NCI-H748 (cell line): ENCODE data around the gene IGFL4.

ENCODE experiments used
- DNase-seq: peaks from one replicate; lab custom pipeline; 2025; ENCODE audit not compliant: unreplicated experiment; lab: John Stamatoyannopoulos, UW

IGFL4 gene

GRCh38 chr19:46065486-46066071, 24.8 kb upstream of the IGFL4 start:
- no peak for DNase-seq

GRCh38 chr19:46063201-46063600, 22.4 kb upstream of the IGFL4 start:
- DNase-seq = no peak

- DNase-seq = no peak
Measured at GRCh38 chr19:46060012-46060411, 19.2 kb upstream of the IGFL4 start.

- DNase-seq = no peak
Measured at GRCh38 chr19:46058778-46059177, 18.0 kb upstream of the IGFL4 start.

- DNase-seq = peak; percentile 84
Measured at GRCh38 chr19:46056536-46056935, 15.7 kb upstream of the IGFL4 start.

GRCh38 chr19:46052896-46053295, 12.1 kb upstream of the IGFL4 start:
- no peak for DNase-seq

- peak; percentile 92 for DNase-seq
Measured at GRCh38 chr19:46049597-46049996, 8.8 kb upstream of the IGFL4 start.

GRCh38 chr19:46043519-46043918, 2.7 kb upstream of the IGFL4 start:
- DNase-seq = no peak

GRCh38 chr19:46042252-46042883, 1.6 kb upstream of the IGFL4 start:
- no peak for DNase-seq

GRCh38 chr19:46040125-46040524, 677 bp downstream of the IGFL4 start:
- no peak for DNase-seq

GRCh38 chr19:46036744-46037128, 4.1 kb downstream of the IGFL4 start:
- no peak for DNase-seq

GRCh38 chr19:46035986-46036743, 4.6 kb downstream of the IGFL4 start:
- no peak for DNase-seq

GRCh38 chr19:46035546-46035945, 5.3 kb downstream of the IGFL4 start:
- DNase-seq = no peak

GRCh38 chr19:46033401-46033800, 7.4 kb downstream of the IGFL4 start:
- no peak for DNase-seq

GRCh38 chr19:46032597-46033025, 8.2 kb downstream of the IGFL4 start:
- DNase-seq = no peak

GRCh38 chr19:46031781-46032596, 8.8 kb downstream of the IGFL4 start:
- DNase-seq = no peak

- DNase-seq = no peak
Measured at GRCh38 chr19:46030812-46031550, 9.8 kb downstream of the IGFL4 start.

GRCh38 chr19:46025835-46026234, 15.0 kb downstream of the IGFL4 start:
- no peak for DNase-seq

GRCh38 chr19:46023311-46023779, 17.5 kb downstream of the IGFL4 start:
- DNase-seq = no peak

GRCh38 chr19:46022431-46023310, 18.1 kb downstream of the IGFL4 start, which contains the start of gene PGLYRP1:
TSS of gene PGLYRP1 (minus strand) at chr19:46023053. CDS start at chr19:46023021, 32 bp downstream.
- DNase-seq = no peak
